ENCODE data around the gene UMAD1. TPM values are rescaled to one million over a fixed set of nuclear protein-coding genes. Genes with fewer than 3 reads are reported as not detected.

UMAD1 gene
- total RNA-seq, 4 donors from 2014 or later, result 6.1 to 11.2 (median 9.3) TPM

DNA sequence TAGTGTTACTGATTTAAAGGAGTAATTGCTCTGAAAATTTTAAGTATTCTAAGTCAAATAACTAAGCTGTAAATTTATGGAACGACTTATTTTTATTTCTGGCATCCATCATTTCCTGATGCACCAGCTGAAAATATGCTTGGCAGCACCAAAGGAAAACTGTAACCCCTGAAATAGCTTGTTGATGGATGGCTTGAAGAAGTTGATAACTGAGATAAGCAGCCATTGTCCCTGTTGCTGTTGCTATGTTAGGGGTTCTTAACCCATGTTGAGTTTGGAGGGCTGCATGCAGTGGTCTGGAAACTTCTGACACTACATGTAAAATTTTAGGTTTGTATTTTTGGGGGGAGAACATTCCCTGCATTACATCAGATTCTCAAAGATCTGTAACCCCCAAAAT is 47.2 kb downstream of the UMAD1 start:
- Histone ChIP-seq H3K36me3 (no peaks in the 10 kb centered on the region), H3K4me1 (peaks cover 15 to 21% (median 21%) of the 10 kb centered on the region in 4 donors), H3K27ac (replicated peaks in 1 of 4) (no peak overlapping the region), H3K4me3 (no peak overlapping the region), H3K9me3 (no peaks in the 10 kb centered on the region), H3K27me3 (no peaks in the 10 kb centered on the region)
- WGBS, result 17% methylated on average over 1 of the region's 1 CpG
- DNase-seq (ENCODE audit: extremely low spot score), result no peak
- TF ChIP-seq EP300 (IDR thresholded peaks at IDR 0.05) (no peak), POLR2A (IDR thresholded peaks at IDR 0.05; ENCODE audit: low read depth) (no peak), POLR2AphosphoS5 (IDR thresholded peaks at IDR 0.05) (no peak)
- TF ChIP-seq, protein P1, sequence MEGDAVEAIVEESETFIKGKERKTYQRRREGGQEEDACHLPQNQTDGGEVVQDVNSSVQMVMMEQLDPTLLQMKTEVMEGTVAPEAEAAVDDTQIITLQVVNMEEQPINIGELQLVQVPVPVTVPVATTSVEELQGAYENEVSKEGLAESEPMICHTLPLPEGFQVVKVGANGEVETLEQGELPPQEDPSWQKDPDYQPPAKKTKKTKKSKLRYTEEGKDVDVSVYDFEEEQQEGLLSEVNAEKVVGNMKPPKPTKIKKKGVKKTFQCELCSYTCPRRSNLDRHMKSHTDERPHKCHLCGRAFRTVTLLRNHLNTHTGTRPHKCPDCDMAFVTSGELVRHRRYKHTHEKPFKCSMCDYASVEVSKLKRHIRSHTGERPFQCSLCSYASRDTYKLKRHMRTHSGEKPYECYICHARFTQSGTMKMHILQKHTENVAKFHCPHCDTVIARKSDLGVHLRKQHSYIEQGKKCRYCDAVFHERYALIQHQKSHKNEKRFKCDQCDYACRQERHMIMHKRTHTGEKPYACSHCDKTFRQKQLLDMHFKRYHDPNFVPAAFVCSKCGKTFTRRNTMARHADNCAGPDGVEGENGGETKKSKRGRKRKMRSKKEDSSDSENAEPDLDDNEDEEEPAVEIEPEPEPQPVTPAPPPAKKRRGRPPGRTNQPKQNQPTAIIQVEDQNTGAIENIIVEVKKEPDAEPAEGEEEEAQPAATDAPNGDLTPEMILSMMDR (IDR thresholded peaks at IDR 0.05), result no peak
- intact Hi-C loops (cut with DNase I), result no loop called here

DNA sequence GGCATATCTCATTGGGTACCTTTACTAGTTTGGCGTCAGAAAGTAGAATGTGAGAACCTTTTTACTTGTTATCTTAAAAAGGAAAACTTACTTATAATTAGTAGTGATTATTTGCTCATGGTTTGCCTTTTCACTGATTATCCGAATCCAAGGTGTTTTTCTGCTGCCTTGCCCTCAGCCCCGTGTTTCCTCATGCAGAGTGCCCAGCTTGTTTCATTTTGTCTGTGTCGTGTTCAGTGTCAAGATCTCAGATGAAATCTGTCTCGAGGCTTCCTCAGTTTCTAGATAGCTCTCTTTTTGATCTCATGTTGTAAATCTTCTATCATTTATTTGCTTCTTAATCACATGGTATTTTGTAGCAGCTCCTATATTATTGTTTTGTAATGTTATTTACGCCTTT is 47.8 kb downstream of the UMAD1 start:
- no peak overlapping the region for H3K27ac ChIP-seq (replicated peaks in 1 of 4)
- 67% methylated on average over 6 of the region's 6 CpGs for WGBS
- H3K4me3 ChIP-seq, result no peak overlapping the region

DNA sequence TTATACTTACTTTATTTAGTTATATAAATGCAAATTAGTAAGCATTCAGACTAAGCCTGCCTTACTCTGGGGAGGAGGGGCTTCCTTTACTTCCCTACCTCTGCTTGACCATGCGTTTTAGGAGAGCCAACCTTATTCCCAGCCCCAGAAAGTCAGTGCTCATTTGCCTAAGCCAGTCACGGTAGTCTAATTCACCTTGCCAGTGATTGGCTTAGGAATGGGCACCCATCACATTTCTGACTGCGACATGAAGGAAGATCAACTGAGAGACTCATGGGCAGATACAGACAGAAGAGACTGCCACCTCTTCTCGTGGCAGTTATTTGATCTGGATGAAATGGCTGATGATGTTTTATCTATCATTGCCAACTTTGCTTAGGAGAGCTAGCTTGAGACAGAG is 48.4 kb downstream of the UMAD1 start:
- H3K9me3 ChIP-seq, result no peaks in the 10 kb centered on the region
- peaks cover 12 to 20% (median 16%) of the 10 kb centered on the region in 4 donors for H3K4me1 ChIP-seq
- no peak for DNase-seq (ENCODE audit: extremely low spot score)
- no peak overlapping the region for H3K4me3 ChIP-seq
- H3K27me3 ChIP-seq, result no peaks in the 10 kb centered on the region
- TF ChIP-seq, protein P1 (IDR thresholded peaks at IDR 0.05), result no peak
- TF ChIP-seq POLR2A (IDR thresholded peaks at IDR 0.05; ENCODE audit: low read depth) (no peak), EP300 (IDR thresholded peaks at IDR 0.05) (no peak), POLR2AphosphoS5 (IDR thresholded peaks at IDR 0.05) (no peak)
- no peak overlapping the region for H3K27ac ChIP-seq (replicated peaks in 1 of 4)
- intact Hi-C loops (cut with DNase I), result no loop called here
- H3K36me3 ChIP-seq, result no peaks in the 10 kb centered on the region
- WGBS, result 94% methylated on average over 4 of the region's 4 CpGs

More for the DNA sequence above, 47.8 kb downstream of the UMAD1 start:
- no peak for DNase-seq (ENCODE audit: extremely low spot score)
- TF ChIP-seq, protein P1 (IDR thresholded peaks at IDR 0.05), result no peak
- TF ChIP-seq POLR2AphosphoS5 (IDR thresholded peaks at IDR 0.05) (no peak), EP300 (IDR thresholded peaks at IDR 0.05) (no peak), POLR2A (IDR thresholded peaks at IDR 0.05; ENCODE audit: low read depth) (no peak)
- no peaks in the 10 kb centered on the region for H3K36me3 ChIP-seq
- H3K9me3 ChIP-seq, result no peaks in the 10 kb centered on the region
- H3K4me1 ChIP-seq, result peaks cover 12 to 20% (median 16%) of the 10 kb centered on the region in 4 donors
- intact Hi-C loops (cut with DNase I), result no loop called here
- H3K27me3 ChIP-seq, result no peaks in the 10 kb centered on the region

GRCh38 chr7:7693881-7694280 is 53.3 kb downstream of the UMAD1 start:
- Histone ChIP-seq H3K4me1 (peaks cover 19 to 37% (median 25%) of the 10 kb centered on the region in 4 donors), H3K4me3 (no peak overlapping the region), H3K27me3 (no peaks in the 10 kb centered on the region), H3K36me3 (no peaks in the 10 kb centered on the region), H3K27ac (replicated peaks in 1 of 4) (no peak overlapping the region), H3K9me3 (no peaks in the 10 kb centered on the region)
- no peak for DNase-seq (ENCODE audit: extremely low spot score)
- no peak for TF ChIP-seq POLR2A (IDR thresholded peaks at IDR 0.05; ENCODE audit: low read depth)
- no peak for TF ChIP-seq POLR2AphosphoS5 (IDR thresholded peaks at IDR 0.05)
- TF ChIP-seq EP300 (IDR thresholded peaks at IDR 0.05), result no peak
- TF ChIP-seq, protein P1 (IDR thresholded peaks at IDR 0.05), result no peak
- intact Hi-C loops (cut with DNase I), result loop anchor here (10.0 kb wide), 1 partner anchor 271 kb away; the partner anchor contains the start of gene GLCCI1

DNA sequence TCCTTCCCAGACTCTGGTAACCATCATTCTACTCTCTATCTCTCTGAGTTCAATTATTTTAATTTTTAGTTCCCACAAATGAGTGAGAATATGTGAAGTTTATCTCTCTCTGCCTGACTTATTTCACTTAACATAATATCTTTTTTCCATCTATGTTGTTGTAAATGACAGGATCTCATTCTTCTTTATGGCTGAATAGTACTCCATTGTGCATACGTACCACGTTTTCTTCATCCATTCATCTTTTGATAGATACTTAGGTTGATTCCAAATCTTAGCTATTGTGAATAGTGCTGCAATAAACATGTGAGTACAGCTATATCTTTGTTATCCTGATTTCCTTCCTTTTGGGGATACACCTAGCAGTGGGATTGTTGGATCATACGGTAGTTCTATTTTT is 54.0 kb downstream of the UMAD1 start:
- H3K4me3 ChIP-seq, result no peak overlapping the region
- TF ChIP-seq POLR2A (IDR thresholded peaks at IDR 0.05; ENCODE audit: low read depth) (no peak), EP300 (IDR thresholded peaks at IDR 0.05) (no peak), POLR2AphosphoS5 (IDR thresholded peaks at IDR 0.05) (no peak)
- TF ChIP-seq, protein P1 (IDR thresholded peaks at IDR 0.05), result no peak
- H3K9me3 ChIP-seq, result no peaks in the 10 kb centered on the region
- H3K36me3 ChIP-seq, result no peaks in the 10 kb centered on the region
- no peak overlapping the region for H3K27ac ChIP-seq (replicated peaks in 1 of 4)
- DNase-seq (ENCODE audit: extremely low spot score), result no peak
- WGBS, result 79% methylated on average over 3 of the region's 3 CpGs
- no peaks in the 10 kb centered on the region for H3K27me3 ChIP-seq
- peaks cover 26 to 39% (median 30%) of the 10 kb centered on the region in 4 donors for H3K4me1 ChIP-seq
- intact Hi-C loops (cut with DNase I), result loop anchor here (10.0 kb wide), 1 partner anchor 270 kb away; the partner anchor contains the start of gene GLCCI1
